Ectodermal cell (in vitro differentiated cells): ENCODE results near the gene APCDD1.

Experiments used
- H3K27ac ChIP-seq: 2 replicates; pipeline ENCODE4 v1.7.0; 2013; ENCODE audit warnings: mild to moderate bottlenecking, low read depth, low read length; ENCODE audit not compliant: insufficient read depth, poor library complexity, severe bottlenecking
- H3K27me3 ChIP-seq: 2 replicates; pipeline ENCODE4 v1.7.0; 2013; ENCODE audit warnings: mild to moderate bottlenecking, low read length; ENCODE audit not compliant: insufficient read depth, control insufficient read depth, poor library complexity, severe bottlenecking
- H3K36me3 ChIP-seq: one replicate; pipeline ENCODE4 v1.7.0; 2013; ENCODE audit warnings: low read length; ENCODE audit not compliant: control insufficient read depth, insufficient read depth
- H3K4me1 ChIP-seq: one replicate; pipeline ENCODE4 v1.7.0; 2013; ENCODE audit warnings: low read length; ENCODE audit not compliant: control insufficient read depth, insufficient read depth
- H3K4me3 ChIP-seq: 2 replicates; pipeline ENCODE4 v1.7.0; 2013; ENCODE audit warnings: low read depth, low read length, control low read depth; ENCODE audit not compliant: insufficient read depth
- H3K9me3 ChIP-seq: 2 replicates; pipeline ENCODE4 v1.7.0; 2013; ENCODE audit warnings: mild to moderate bottlenecking, low read length, moderate library complexity; ENCODE audit not compliant: control insufficient read depth
- WGBS, 2 experiments: methylation state at CpG; one replicate each; pipeline ENCODE4 v1.1.7; 2013; ENCODE audit warnings: missing lambda C conversion rate in 2 of 2; 5-methylcytosine and 5-hydroxymethylcytosine counted together

APCDD1 gene

GRCh38 chr18:10508591-10508990, 54.2 kb downstream of the APCDD1 start:
- Histone ChIP-seq H3K9me3 (no peaks in the 10 kb centered on the region), H3K27me3 (no peaks in the 10 kb centered on the region), H3K4me1 (no peaks in the 10 kb centered on the region), H3K27ac (no peak overlapping the region), H3K4me3 (no peak overlapping the region), H3K36me3 (no peaks in the 10 kb centered on the region)

DNA sequence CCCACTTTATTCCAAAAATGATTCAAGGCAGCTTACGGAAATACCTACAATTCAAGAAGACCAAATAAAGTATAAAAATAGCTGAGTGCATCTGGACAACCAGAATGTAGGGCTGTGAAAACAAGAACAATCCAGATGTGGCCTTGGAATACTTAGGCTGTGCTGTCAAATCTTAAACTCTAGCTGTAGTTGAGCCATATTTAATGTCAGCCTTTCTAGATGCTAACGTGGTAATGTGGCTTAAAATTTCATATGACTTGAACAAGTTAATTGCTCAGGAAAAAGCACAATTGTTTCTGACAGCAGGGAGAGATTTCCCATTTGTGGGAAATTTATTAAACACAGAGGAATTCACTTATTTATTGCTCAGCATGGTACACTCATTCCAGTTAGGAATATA, 56.8 kb downstream of the APCDD1 start:
- Histone ChIP-seq H3K27me3 (no peaks in the 10 kb centered on the region), H3K4me1 (no peaks in the 10 kb centered on the region), H3K36me3 (no peaks in the 10 kb centered on the region), H3K9me3 (no peaks in the 10 kb centered on the region), H3K27ac (no peak overlapping the region), H3K4me3 (no peak overlapping the region)
- WGBS, 2 experiments, result 92 to 100% methylated on average over 2 of the region's 2 CpGs

- Histone ChIP-seq H3K27me3 (no peaks in the 10 kb centered on the region), H3K9me3 (no peaks in the 10 kb centered on the region), H3K27ac (no peak overlapping the region), H3K4me1 (no peaks in the 10 kb centered on the region), H3K4me3 (no peak overlapping the region), H3K36me3 (no peaks in the 10 kb centered on the region)
- 93% methylated on average over 3 of the region's 3 CpGs for WGBS, 2 experiments
These were observed 59.6 kb downstream of the APCDD1 start for GRCh38 chr18:10514082-10514481.

GRCh38 chr18:10514601-10515000, 60.2 kb downstream of the APCDD1 start:
- H3K27me3 ChIP-seq, result no peaks in the 10 kb centered on the region
- H3K4me3 ChIP-seq, result no peak overlapping the region
- no peaks in the 10 kb centered on the region for H3K4me1 ChIP-seq
- no peaks in the 10 kb centered on the region for H3K36me3 ChIP-seq
- no peaks in the 10 kb centered on the region for H3K9me3 ChIP-seq
- no peak overlapping the region for H3K27ac ChIP-seq

DNA sequence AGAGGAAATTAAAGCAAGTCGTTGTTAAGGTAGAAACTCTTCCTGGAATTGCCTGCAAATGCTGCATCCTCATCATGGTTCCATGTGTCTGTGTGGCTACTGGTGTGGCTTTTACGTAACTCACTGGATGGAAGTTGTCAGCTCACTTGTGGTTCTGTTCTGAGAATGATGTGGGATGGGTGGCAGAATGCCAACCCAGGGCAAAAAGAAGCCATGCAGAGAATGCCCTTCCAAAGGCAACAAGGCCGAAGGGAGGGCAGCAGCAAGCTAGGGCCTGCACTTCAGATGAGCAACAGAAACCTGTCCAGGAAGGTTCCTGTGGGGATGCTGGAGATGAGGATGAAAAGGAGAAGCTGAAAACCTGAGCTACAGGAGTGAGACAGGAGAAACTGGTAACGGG, 61.0 kb downstream of the APCDD1 start:
- H3K4me3 ChIP-seq, result no peak overlapping the region
- no peaks in the 10 kb centered on the region for H3K27me3 ChIP-seq
- H3K36me3 ChIP-seq, result no peaks in the 10 kb centered on the region
- no peaks in the 10 kb centered on the region for H3K4me1 ChIP-seq
- 69 to 73% methylated on average over 4 of the region's 4 CpGs for WGBS, 2 experiments
- H3K27ac ChIP-seq, result no peak overlapping the region
- H3K9me3 ChIP-seq, result no peaks in the 10 kb centered on the region

- H3K27me3 ChIP-seq, result no peaks in the 10 kb centered on the region
- no peaks in the 10 kb centered on the region for H3K36me3 ChIP-seq
- no peaks in the 10 kb centered on the region for H3K9me3 ChIP-seq
- WGBS, 2 experiments, result 90 to 93% methylated on average over 2 of the region's 2 CpGs
- H3K4me3 ChIP-seq, result no peak overlapping the region
- H3K27ac ChIP-seq, result no peak overlapping the region
- H3K4me1 ChIP-seq, result no peaks in the 10 kb centered on the region
These were observed 61.6 kb downstream of the APCDD1 start for GRCh38 chr18:10516078-10516477.

- 83 to 85% methylated on average over 11 to 12 of the region's 12 CpGs for WGBS, 2 experiments
- no peaks in the 10 kb centered on the region for H3K9me3 ChIP-seq
- H3K27ac ChIP-seq, result no peak overlapping the region
- H3K27me3 ChIP-seq, result no peaks in the 10 kb centered on the region
- no peaks in the 10 kb centered on the region for H3K4me1 ChIP-seq
- no peak overlapping the region for H3K4me3 ChIP-seq
- H3K36me3 ChIP-seq, result no peaks in the 10 kb centered on the region
These were observed 64.3 kb downstream of the APCDD1 start for GRCh38 chr18:10518595-10519255.

GRCh38 chr18:10519366-10519765, 64.9 kb downstream of the APCDD1 start:
- H3K27me3 ChIP-seq, result no peaks in the 10 kb centered on the region
- 75 to 89% methylated on average over 2 of the region's 2 CpGs for WGBS, 2 experiments
- H3K4me1 ChIP-seq, result no peaks in the 10 kb centered on the region
- no peak overlapping the region for H3K4me3 ChIP-seq
- H3K27ac ChIP-seq, result no peak overlapping the region
- no peaks in the 10 kb centered on the region for H3K36me3 ChIP-seq
- no peaks in the 10 kb centered on the region for H3K9me3 ChIP-seq

DNA sequence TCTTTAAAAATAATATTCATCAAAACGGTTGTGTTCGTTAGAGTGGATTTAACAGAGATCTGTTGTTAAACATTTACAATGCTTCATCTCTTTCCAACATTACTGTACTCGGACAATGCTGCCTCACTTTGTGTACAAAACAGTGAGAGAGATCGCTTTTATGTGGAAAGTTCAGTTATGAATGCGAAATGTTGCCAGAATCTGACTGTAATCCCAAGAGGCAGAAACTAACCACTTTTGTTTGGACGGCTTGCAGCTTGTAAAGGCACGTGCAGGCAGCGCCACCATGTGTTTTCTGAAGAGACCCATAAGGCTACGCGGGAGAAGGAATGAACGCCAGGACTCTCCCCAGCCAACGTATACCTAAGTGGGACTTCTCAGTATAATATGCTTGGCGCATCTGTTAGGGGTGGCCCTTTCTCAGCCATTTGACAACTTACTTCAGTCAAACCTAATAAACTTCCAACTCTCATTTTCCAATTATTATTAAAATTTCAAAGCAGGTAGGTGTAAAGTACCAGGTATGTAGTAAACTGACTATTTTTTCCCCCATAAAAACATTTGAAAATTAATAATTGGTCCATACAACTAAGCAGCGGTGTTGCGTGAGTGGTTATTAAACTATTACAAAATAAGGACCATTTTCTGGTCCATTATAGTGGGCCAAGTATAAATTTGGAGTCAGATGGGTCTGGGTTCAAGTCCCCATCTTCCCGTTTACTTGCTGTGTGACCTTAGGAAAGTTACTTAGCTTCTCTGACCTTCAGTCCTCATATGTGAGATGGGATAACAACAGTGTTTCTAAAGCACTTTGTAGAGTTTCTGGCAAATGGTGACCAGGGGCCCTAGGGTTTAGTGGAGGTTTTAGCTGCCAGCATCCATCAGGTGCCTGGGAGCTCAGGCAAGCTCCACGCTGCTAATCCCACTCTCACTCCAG, 65.8 kb downstream of the APCDD1 start:
- Histone ChIP-seq H3K36me3 (no peaks in the 10 kb centered on the region), H3K4me1 (no peaks in the 10 kb centered on the region), H3K4me3 (no peak overlapping the region), H3K9me3 (no peaks in the 10 kb centered on the region), H3K27ac (no peak overlapping the region), H3K27me3 (no peaks in the 10 kb centered on the region)
- 32 to 40% methylated on average over 15 to 16 of the region's 17 CpGs for WGBS, 2 experiments

- Histone ChIP-seq H3K36me3 (no peaks in the 10 kb centered on the region), H3K4me3 (no peak overlapping the region), H3K9me3 (no peaks in the 10 kb centered on the region), H3K4me1 (no peaks in the 10 kb centered on the region), H3K27me3 (no peaks in the 10 kb centered on the region), H3K27ac (no peak overlapping the region)
- 91 to 92% methylated on average over 8 of the region's 8 CpGs for WGBS, 2 experiments
These were observed 67.1 kb downstream of the APCDD1 start for GRCh38 chr18:10521566-10521965.
